ENCODE data around the gene CSF3R. TPM values are rescaled to one million over a fixed set of nuclear protein-coding genes. Genes with fewer than 3 reads are reported as not detected.

The CSF3R gene
- total RNA-seq, 1 donor from 2014 or later, result 3.1 TPM

DNA sequence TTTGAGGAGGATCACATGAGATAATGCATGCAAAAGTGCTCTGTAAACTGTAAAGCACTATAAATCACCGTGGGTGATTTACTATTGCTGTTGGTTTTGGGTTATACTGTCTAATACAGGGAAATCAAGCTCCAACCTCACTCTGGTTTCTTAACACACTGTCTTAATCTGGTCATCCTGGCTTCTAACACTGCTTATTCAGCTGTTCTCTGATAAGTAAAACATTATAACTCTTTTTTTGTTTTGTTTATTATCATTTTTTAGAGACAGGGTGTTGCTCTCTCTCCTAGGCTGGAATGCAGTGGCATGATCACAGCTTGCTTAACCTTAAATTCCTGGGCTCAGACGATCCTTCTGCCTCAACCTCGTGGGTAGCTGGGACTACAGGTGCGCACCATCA, 63.1 kb downstream of the CSF3R start:
- Histone ChIP-seq H3K36me3 (peaks cover 11 to 16% of the 10 kb centered on the region in 2 donors), H3K27ac (no peak overlapping the region), H3K9me3 (no peaks in the 10 kb centered on the region), H3K27me3 (no peaks in the 10 kb centered on the region), H3K4me1 (no peaks in the 10 kb centered on the region), H3K4me3 (no peak overlapping the region)
- intact Hi-C loops (cut with DNase I), result no loop called here
- DNase-seq (ENCODE audit: low spot score in 2 of 2), result no peak
- TF ChIP-seq CTCF (IDR thresholded peaks at IDR 0.05), result no peak

DNA sequence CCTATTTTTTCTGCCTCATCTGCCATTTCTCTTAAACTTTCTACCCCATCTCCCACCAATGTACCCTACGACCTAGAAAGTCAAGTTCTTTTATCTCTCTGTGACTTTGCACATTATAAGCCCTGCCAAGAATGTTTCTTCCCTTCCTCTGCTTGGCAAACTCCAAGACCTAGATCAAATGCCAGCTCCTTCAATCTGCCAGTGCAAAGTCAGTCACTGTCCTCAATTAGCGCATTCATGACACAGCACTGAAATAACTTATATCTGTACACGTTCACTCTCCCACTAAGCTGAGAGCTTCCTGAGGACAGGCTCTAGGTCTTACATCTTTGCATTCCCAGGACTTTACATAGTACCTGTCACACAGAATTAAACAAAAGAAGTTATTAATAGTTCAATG, 63.6 kb downstream of the CSF3R start:
- no peak overlapping the region for H3K27ac ChIP-seq
- H3K9me3 ChIP-seq, result no peaks in the 10 kb centered on the region
- H3K4me1 ChIP-seq, result no peaks in the 10 kb centered on the region
- H3K36me3 ChIP-seq, result peaks cover 11 to 16% of the 10 kb centered on the region in 2 donors
- no peak for TF ChIP-seq CTCF (IDR thresholded peaks at IDR 0.05)
- intact Hi-C loops (cut with DNase I), result no loop called here
- H3K27me3 ChIP-seq, result no peaks in the 10 kb centered on the region
- no peak overlapping the region for H3K4me3 ChIP-seq
- DNase-seq (ENCODE audit: low spot score in 2 of 2), result no peak

- Histone ChIP-seq H3K4me3 (no peak overlapping the region), H3K36me3 (peaks cover 11 to 13% of the 10 kb centered on the region in 2 donors), H3K27me3 (no peaks in the 10 kb centered on the region), H3K9me3 (no peaks in the 10 kb centered on the region), H3K4me1 (no peaks in the 10 kb centered on the region), H3K27ac (no peak overlapping the region)
- TF ChIP-seq CTCF (IDR thresholded peaks at IDR 0.05), result no peak
- no peak for DNase-seq (ENCODE audit: low spot score in 2 of 2)
- intact Hi-C loops (cut with DNase I), result no loop called here
Measured at GRCh38 chr1:36417931-36418330, 64.8 kb downstream of the CSF3R start.

Other genes starting within 250 kb of the CSF3R start
- gene SH3D21, start 176.5 kb downstream of the CSF3R start, total RNA-seq, result 1.3 TPM
- gene EVA1B, start 159.3 kb downstream of the CSF3R start, total RNA-seq, result 251 TPM
- 77.0 TPM for gene STK40, start 97.0 kb downstream of the CSF3R start, total RNA-seq
- gene LSM10, start 85.0 kb downstream of the CSF3R start, total RNA-seq, result 9.8 TPM
- 10.6 TPM for gene OSCP1, start 32.5 kb downstream of the CSF3R start, total RNA-seq
- gene MRPS15, start 18.5 kb downstream of the CSF3R start, total RNA-seq, result 30.4 TPM

All from ascending aorta (tissue), 2 donors.